Trophoblast cell (in vitro differentiated cells and primary cell): Measurements from ENCODE around the gene PANK1.

Experiments used
- DNase-seq, 2 donors: peaks; one replicate each; pipeline ENCODE4 v3.0.0-alpha.2; 2016
- H2AFZ ChIP-seq: 2 replicates; pipeline ENCODE4 v1.6.1; 2013; ENCODE audit warnings: low read length, moderate library complexity, mild to moderate bottlenecking; ENCODE audit not compliant: insufficient read depth, poor library complexity
- H2AK5ac ChIP-seq: 2 replicates; pipeline ENCODE4 v1.6.1; 2013; ENCODE audit warnings: mild to moderate bottlenecking, low read length
- H2BK120ac ChIP-seq: 2 replicates; pipeline ENCODE4 v1.6.1; 2013; ENCODE audit warnings: low read length, mild to moderate bottlenecking, moderate library complexity; ENCODE audit not compliant: insufficient read depth, poor library complexity
- H2BK12ac ChIP-seq: 2 replicates; pipeline ENCODE4 v1.6.1; 2013; ENCODE audit warnings: mild to moderate bottlenecking, low read length, moderate library complexity
- H2BK5ac ChIP-seq: 2 replicates; pipeline ENCODE4 v1.6.1; 2013; ENCODE audit warnings: low read length, low read depth, moderate library complexity, mild to moderate bottlenecking; ENCODE audit not compliant: poor library complexity
- H3K14ac ChIP-seq: 2 replicates; pipeline ENCODE4 v1.6.1; 2013; ENCODE audit warnings: mild to moderate bottlenecking, low read length
- H3K18ac ChIP-seq: 2 replicates; pipeline ENCODE4 v1.6.1; 2013; ENCODE audit warnings: mild to moderate bottlenecking, low read length
- H3K23ac ChIP-seq: 2 replicates; pipeline ENCODE4 v1.6.1; 2013; ENCODE audit warnings: low read length
- H3K27ac ChIP-seq: 2 replicates; pipeline ENCODE4 v1.5.1; 2013; ENCODE audit warnings: low read depth, mild to moderate bottlenecking, inconsistent platforms, low read length, moderate library complexity
- H3K27me3 ChIP-seq: 2 replicates; pipeline ENCODE4 v1.6.1; 2013; ENCODE audit warnings: inconsistent platforms, mild to moderate bottlenecking, low read length, moderate library complexity; ENCODE audit not compliant: insufficient read depth
- H3K36me3 ChIP-seq, 2 experiments: 1 replicate in 1 of 2; 2 replicates in 1 of 2; pipeline ENCODE4 v1.6.1; 2013; ENCODE audit warnings: low read length in 2 of 2, mild to moderate bottlenecking in 2 of 2, moderate library complexity in 1 of 2; ENCODE audit not compliant: insufficient read depth in 2 of 2, control insufficient read depth in 1 of 2
- H3K4ac ChIP-seq: 2 replicates; pipeline ENCODE4 v1.6.1; 2013; ENCODE audit warnings: low read depth, mild to moderate bottlenecking, low read length, moderate library complexity
- H3K4me1 ChIP-seq, 2 experiments: 1 replicate in 1 of 2; 2 replicates in 1 of 2; pipeline ENCODE4 v1.6.1; 2013; ENCODE audit warnings: low read length in 2 of 2, mild to moderate bottlenecking in 2 of 2, moderate library complexity in 1 of 2; ENCODE audit not compliant: insufficient read depth in 2 of 2, control insufficient read depth in 1 of 2
- H3K4me2 ChIP-seq: 2 replicates; pipeline ENCODE4 v1.6.1; 2013; ENCODE audit warnings: inconsistent platforms, mild to moderate bottlenecking, low read length, moderate library complexity
- H3K4me3 ChIP-seq: 2 replicates; pipeline ENCODE4 v1.5.1; 2013; ENCODE audit warnings: mild to moderate bottlenecking, low read depth, low read length, inconsistent platforms
- H3K79me1 ChIP-seq: one replicate; pipeline ENCODE4 v1.6.1; 2013; ENCODE audit warnings: low read length
- H3K79me2 ChIP-seq: 2 replicates; pipeline ENCODE4 v1.6.1; 2013; ENCODE audit warnings: low read length, mild to moderate bottlenecking; ENCODE audit not compliant: control insufficient read depth, insufficient read depth, poor library complexity
- H3K9ac ChIP-seq: 2 replicates; pipeline ENCODE4 v1.6.1; 2013; ENCODE audit warnings: mild to moderate bottlenecking, low read length
- H3K9me3 ChIP-seq: 2 replicates; pipeline ENCODE4 v1.6.1; 2013; ENCODE audit warnings: low read depth, mild to moderate bottlenecking, control low read depth, inconsistent platforms, low read length; ENCODE audit not compliant: insufficient read depth
- H4K12ac ChIP-seq: 2 replicates; pipeline ENCODE4 v1.6.1; 2013; ENCODE audit warnings: low read depth, mild to moderate bottlenecking, low read length, moderate library complexity
- H4K8ac ChIP-seq: 2 replicates; pipeline ENCODE4 v1.6.1; 2013; ENCODE audit warnings: low read depth, mild to moderate bottlenecking, low read length, moderate library complexity
- H4K91ac ChIP-seq: one replicate; pipeline ENCODE4 v1.6.1; 2013; ENCODE audit warnings: low read depth, mild to moderate bottlenecking, low read length, moderate library complexity
- WGBS: extraction: QIAGEN DNeasy Blood & Tissue Kit; methylation state at CpG from one replicate; pipeline ENCODE4 v1.1.7; 2013; ENCODE audit warnings: missing lambda C conversion rate; ENCODE audit not compliant: insufficient read length, insufficient coverage; ENCODE audit errors: extremely low coverage; 5-methylcytosine and 5-hydroxymethylcytosine counted together

Gene PANK1

GRCh38 chr10:89615824-89616223 is 29.2 kb downstream of the PANK1 start:
- H3K27ac ChIP-seq: no peak overlapping the region
- H3K27me3 ChIP-seq: no peaks in the 10 kb centered on the region
- no peak overlapping the region for H3K18ac ChIP-seq
- no peak overlapping the region for H3K9ac ChIP-seq
- H3K14ac ChIP-seq: no peak overlapping the region
- H3K79me1 ChIP-seq: no peaks in the 10 kb centered on the region
- no peak overlapping the region for H4K12ac ChIP-seq
- peaks cover 2% of the 10 kb centered on the region for H3K9me3 ChIP-seq
- H2BK12ac ChIP-seq: no peak overlapping the region
- H3K36me3 ChIP-seq: peaks cover 2 to 7% of the 10 kb centered on the region in 2 experiments
- no peaks in the 10 kb centered on the region for H3K4me1 ChIP-seq
- no peak overlapping the region for H2BK5ac ChIP-seq
- H2AFZ ChIP-seq: no peak overlapping the region
- no peak for DNase-seq
- no peaks in the 10 kb centered on the region for H3K79me2 ChIP-seq
- no peak overlapping the region for H3K4me3 ChIP-seq
- no peak overlapping the region for H3K23ac ChIP-seq
- H3K4me2 ChIP-seq: no peak overlapping the region
- H4K91ac ChIP-seq: no peak overlapping the region
- H4K8ac ChIP-seq: no peak overlapping the region
- WGBS: no CpG with 5 or more reads among the region's 1 CpG
- no peak overlapping the region for H2AK5ac ChIP-seq
- no peak overlapping the region for H2BK120ac ChIP-seq
- no peak overlapping the region for H3K4ac ChIP-seq

- WGBS: no CpG with 5 or more reads among the region's 3 CpGs
- no peak overlapping the region for H2AK5ac ChIP-seq
- H3K27me3 ChIP-seq: no peaks in the 10 kb centered on the region
- H3K9me3 ChIP-seq: peaks cover 2% of the 10 kb centered on the region
- no peak overlapping the region for H3K23ac ChIP-seq
- DNase-seq: no peak
- no peak overlapping the region for H3K4me3 ChIP-seq
- no peak overlapping the region for H3K18ac ChIP-seq
- H2BK5ac ChIP-seq: no peak overlapping the region
- H3K14ac ChIP-seq: no peak overlapping the region
- no peak overlapping the region for H4K12ac ChIP-seq
- H4K8ac ChIP-seq: no peak overlapping the region
- H3K27ac ChIP-seq: no peak overlapping the region
- no peak overlapping the region for H3K9ac ChIP-seq
- H3K79me2 ChIP-seq: no peaks in the 10 kb centered on the region
- no peak overlapping the region for H4K91ac ChIP-seq
- H2AFZ ChIP-seq: no peak overlapping the region
- H3K4me1 ChIP-seq: no peaks in the 10 kb centered on the region
- no peak overlapping the region for H2BK120ac ChIP-seq
- H2BK12ac ChIP-seq: no peak overlapping the region
- H3K4ac ChIP-seq: no peak overlapping the region
- no peak overlapping the region for H3K4me2 ChIP-seq
- H3K79me1 ChIP-seq: no peaks in the 10 kb centered on the region
- H3K36me3 ChIP-seq: peaks cover 1 to 7% of the 10 kb centered on the region in 2 experiments
Observed at GRCh38 chr10:89615112-89615511, 29.9 kb downstream of the PANK1 start.

DNA sequence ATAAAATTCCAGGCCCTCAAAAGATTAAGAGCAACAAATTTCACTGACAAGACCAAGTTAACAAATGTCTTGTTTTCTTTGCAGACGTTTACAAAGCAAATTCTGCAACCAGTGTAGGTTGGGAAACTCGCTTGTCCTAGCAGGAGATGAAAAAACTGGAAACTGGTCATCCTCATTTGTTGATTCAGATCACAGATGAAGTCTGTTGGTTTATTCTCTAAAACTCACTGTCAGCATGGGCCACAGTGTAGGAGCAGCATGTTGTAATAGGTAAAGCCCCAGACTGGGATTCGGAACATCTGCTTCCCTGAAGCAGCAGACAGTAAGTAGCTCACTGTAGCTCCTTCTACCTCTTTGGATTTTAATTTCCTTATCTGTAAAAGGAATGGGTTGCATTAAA is 31.5 kb downstream of the PANK1 start:
- Histone ChIP-seq H3K36me3 (peaks cover 2 to 10% of the 10 kb centered on the region in 2 experiments), H2AFZ (no peak overlapping the region), H3K4ac (no peak overlapping the region), H3K4me2 (no peak overlapping the region), H4K12ac (no peak overlapping the region), H3K79me1 (no peaks in the 10 kb centered on the region), H3K18ac (no peak overlapping the region), H3K9me3 (no peaks in the 10 kb centered on the region), H3K27ac (no peak overlapping the region), H2BK120ac (no peak overlapping the region), H2BK12ac (no peak overlapping the region), H4K91ac (no peak overlapping the region), H3K4me3 (no peak overlapping the region), H3K4me1 (no peaks in the 10 kb centered on the region), H3K9ac (no peak overlapping the region), H3K79me2 (no peaks in the 10 kb centered on the region), H3K14ac (no peak overlapping the region), H3K27me3 (no peaks in the 10 kb centered on the region), H2AK5ac (no peak overlapping the region), H4K8ac (no peak overlapping the region), H2BK5ac (no peak overlapping the region), H3K23ac (no peak overlapping the region)
- no CpG with 5 or more reads among the region's 3 CpGs for WGBS
- DNase-seq: no peak

GRCh38 chr10:89611282-89611681 is 33.8 kb downstream of the PANK1 start:
- Histone ChIP-seq H2AK5ac (no peak overlapping the region), H3K9ac (no peak overlapping the region), H3K27ac (no peak overlapping the region), H3K4ac (no peak overlapping the region), H3K27me3 (no peaks in the 10 kb centered on the region), H2AFZ (no peak overlapping the region), H3K14ac (no peak overlapping the region), H3K9me3 (no peaks in the 10 kb centered on the region), H2BK120ac (no peak overlapping the region), H3K79me1 (no peaks in the 10 kb centered on the region), H3K23ac (no peak overlapping the region), H3K4me3 (no peak overlapping the region), H4K91ac (no peak overlapping the region), H4K8ac (no peak overlapping the region), H3K36me3 (peaks cover 2 to 12% of the 10 kb centered on the region in 2 experiments), H3K18ac (no peak overlapping the region), H3K79me2 (no peaks in the 10 kb centered on the region), H3K4me1 (no peaks in the 10 kb centered on the region), H4K12ac (no peak overlapping the region), H3K4me2 (no peak overlapping the region), H2BK5ac (no peak overlapping the region), H2BK12ac (no peak overlapping the region)
- DNase-seq: no peak
- WGBS: no CpG with 5 or more reads among the region's 4 CpGs
